WTC11 (cell line): ENCODE data around the gene KCNJ4.

Experiments used
- TF ChIP-seq, protein P1 (sequence below): sonication (generic); formaldehyde crosslinking; IDR thresholded peaks from 2 replicates; pipeline ENCODE4 v1.8.1; 2022; ENCODE audit warnings: low read depth, missing genetic modification reagents, borderline replicate concordance
- TF ChIP-seq, protein P2 (sequence below): fragments of 200-600 bp; IDR thresholded peaks from 2 replicates; pipeline ENCODE4 v1.8.0; 2022; ENCODE audit warnings: antibody characterized with exemption

DNA sequence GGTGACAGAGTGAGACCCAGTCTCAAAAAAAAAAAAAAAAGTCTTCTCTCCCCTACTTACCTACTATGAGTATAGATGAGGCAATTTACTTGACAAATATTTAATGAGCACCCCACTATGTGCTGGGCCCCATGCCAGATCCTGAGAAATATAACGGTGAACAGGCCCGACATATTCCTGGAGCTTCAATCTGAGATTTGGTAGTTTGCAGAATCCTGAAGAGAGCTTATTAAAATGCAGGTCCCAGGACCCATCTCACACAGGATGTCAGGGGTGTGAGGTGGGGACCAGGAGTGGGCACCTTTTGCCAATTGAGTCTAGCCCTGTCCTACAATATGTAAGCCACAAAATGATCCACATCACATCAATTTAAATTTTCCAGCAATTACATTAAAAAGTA lies 44.0 kb downstream of the KCNJ4 start:
- TF ChIP-seq, protein P1, sequence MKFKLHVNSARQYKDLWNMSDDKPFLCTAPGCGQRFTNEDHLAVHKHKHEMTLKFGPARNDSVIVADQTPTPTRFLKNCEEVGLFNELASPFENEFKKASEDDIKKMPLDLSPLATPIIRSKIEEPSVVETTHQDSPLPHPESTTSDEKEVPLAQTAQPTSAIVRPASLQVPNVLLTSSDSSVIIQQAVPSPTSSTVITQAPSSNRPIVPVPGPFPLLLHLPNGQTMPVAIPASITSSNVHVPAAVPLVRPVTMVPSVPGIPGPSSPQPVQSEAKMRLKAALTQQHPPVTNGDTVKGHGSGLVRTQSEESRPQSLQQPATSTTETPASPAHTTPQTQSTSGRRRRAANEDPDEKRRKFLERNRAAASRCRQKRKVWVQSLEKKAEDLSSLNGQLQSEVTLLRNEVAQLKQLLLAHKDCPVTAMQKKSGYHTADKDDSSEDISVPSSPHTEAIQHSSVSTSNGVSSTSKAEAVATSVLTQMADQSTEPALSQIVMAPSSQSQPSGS (CRISPR knock-in tag), result no peak
- TF ChIP-seq, protein P2, sequence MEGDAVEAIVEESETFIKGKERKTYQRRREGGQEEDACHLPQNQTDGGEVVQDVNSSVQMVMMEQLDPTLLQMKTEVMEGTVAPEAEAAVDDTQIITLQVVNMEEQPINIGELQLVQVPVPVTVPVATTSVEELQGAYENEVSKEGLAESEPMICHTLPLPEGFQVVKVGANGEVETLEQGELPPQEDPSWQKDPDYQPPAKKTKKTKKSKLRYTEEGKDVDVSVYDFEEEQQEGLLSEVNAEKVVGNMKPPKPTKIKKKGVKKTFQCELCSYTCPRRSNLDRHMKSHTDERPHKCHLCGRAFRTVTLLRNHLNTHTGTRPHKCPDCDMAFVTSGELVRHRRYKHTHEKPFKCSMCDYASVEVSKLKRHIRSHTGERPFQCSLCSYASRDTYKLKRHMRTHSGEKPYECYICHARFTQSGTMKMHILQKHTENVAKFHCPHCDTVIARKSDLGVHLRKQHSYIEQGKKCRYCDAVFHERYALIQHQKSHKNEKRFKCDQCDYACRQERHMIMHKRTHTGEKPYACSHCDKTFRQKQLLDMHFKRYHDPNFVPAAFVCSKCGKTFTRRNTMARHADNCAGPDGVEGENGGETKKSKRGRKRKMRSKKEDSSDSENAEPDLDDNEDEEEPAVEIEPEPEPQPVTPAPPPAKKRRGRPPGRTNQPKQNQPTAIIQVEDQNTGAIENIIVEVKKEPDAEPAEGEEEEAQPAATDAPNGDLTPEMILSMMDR, result no peak
